Measurements from ENCODE around the gene DPP6.

DPP6 gene

DNA sequence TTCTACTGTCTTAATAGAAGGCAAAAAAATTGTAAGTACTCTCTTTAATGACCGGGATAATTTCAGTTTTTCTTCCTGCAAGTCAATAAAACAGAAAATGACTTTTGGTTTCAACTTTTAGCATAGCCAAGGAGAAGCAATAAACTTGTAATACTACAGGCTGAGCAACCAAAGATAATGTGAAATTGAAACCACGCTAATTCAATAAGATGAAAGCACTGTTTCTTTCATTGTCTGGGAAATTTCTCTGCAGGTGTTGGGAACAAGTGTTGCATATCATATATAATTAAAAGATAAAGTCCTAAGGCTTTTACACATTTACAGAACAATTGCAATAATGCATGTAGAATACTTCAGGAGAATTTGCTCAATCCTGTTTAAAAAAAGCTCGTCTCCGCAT, 488.4 kb downstream of the DPP6 start:
- H3K4me3 ChIP-seq (ENCODE audit: low read depth, low read length), result no peak overlapping the region
- TF ChIP-seq, protein P1, sequence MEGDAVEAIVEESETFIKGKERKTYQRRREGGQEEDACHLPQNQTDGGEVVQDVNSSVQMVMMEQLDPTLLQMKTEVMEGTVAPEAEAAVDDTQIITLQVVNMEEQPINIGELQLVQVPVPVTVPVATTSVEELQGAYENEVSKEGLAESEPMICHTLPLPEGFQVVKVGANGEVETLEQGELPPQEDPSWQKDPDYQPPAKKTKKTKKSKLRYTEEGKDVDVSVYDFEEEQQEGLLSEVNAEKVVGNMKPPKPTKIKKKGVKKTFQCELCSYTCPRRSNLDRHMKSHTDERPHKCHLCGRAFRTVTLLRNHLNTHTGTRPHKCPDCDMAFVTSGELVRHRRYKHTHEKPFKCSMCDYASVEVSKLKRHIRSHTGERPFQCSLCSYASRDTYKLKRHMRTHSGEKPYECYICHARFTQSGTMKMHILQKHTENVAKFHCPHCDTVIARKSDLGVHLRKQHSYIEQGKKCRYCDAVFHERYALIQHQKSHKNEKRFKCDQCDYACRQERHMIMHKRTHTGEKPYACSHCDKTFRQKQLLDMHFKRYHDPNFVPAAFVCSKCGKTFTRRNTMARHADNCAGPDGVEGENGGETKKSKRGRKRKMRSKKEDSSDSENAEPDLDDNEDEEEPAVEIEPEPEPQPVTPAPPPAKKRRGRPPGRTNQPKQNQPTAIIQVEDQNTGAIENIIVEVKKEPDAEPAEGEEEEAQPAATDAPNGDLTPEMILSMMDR (IDR thresholded peaks at IDR 0.05; ENCODE audit: low read depth, low read length), result no peak

DNA sequence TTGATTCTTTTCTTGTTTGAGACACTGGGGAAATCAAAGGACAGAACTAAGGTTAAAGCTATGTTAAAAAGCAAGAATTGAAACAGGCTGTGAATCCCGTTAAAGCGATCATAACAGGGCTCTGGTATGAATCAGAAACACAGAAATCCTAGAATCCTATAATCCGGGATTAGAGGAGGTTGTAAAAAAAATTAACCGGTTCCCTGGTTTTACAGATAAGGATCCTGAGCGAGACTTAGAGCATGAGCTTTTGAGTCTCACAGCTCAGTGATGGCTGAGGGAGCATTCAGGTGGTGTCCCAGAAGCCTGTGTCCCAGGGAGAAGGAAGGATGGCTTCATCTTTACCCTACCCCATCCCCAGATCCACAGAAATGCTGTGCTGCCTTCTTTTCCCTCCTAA, 489.4 kb downstream of the DPP6 start:
- TF ChIP-seq, protein P1 (IDR thresholded peaks at IDR 0.05; ENCODE audit: low read depth, low read length), result no peak
- H3K4me3 ChIP-seq (ENCODE audit: low read depth, low read length), result no peak overlapping the region

DNA sequence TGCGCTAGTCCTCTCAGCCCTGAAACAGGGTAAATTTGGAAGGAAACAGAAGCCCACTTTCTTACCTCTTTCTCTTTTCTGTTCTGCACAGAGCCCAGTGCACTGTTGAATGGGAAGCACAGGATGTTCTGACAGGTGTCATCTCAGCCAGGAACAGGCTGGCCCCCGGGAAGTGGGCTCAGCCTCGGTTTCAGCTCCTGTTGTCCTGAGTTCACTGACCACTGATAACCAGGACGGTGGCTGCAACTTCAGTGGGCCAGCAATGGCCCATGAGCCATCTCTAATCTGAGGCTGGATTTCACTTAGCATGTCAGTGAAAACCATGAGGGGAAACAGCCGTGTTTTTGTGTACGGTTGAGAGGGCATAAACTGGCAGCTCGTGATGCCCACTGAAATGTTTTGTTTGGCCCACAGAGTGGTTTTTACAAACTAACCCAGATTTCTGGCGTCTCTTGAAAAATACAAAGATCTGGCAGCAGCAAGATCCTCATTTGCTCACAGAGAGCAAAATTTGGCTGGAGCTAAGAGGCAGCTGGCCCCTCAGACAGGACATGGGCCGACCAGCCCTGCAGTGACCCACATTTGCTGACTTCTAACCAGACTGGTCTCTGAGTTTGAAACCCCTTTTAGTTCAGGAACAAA, 494.9 kb downstream of the DPP6 start:
- no peak overlapping the region for H3K4me3 ChIP-seq (ENCODE audit: low read depth, low read length)
- TF ChIP-seq, protein P1 (IDR thresholded peaks at IDR 0.05; ENCODE audit: low read depth, low read length), result no peak

DNA sequence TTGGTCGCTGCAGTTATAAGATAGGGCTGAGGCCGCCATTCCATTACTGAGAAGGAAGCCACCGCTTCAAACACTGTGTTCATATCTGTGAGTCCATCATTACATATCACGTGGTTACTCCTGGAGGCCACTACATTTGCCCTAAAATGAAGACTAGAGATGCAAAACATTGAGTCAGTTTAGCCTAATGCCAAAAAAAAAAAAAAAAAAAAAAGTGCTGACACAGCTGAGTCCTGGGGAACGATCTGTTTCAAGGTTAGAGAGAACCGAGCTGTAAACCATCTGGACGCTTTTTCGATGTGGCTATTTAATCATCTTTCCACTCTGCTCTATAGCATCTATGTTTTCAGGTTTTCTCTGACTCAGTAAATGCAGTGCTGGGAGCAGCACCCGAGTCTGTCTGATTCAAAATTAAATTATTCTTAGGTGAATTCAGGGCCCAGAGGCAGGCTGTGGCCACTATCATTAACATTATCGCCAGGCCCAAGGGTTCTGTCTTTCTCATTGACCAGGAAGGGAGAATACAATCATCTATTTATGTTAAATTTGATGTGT, 501.6 kb downstream of the DPP6 start:
- H3K4me3 ChIP-seq (ENCODE audit: low read depth, low read length), result no peak overlapping the region
- TF ChIP-seq, protein P1 (IDR thresholded peaks at IDR 0.05; ENCODE audit: low read depth, low read length), result no peak

DNA sequence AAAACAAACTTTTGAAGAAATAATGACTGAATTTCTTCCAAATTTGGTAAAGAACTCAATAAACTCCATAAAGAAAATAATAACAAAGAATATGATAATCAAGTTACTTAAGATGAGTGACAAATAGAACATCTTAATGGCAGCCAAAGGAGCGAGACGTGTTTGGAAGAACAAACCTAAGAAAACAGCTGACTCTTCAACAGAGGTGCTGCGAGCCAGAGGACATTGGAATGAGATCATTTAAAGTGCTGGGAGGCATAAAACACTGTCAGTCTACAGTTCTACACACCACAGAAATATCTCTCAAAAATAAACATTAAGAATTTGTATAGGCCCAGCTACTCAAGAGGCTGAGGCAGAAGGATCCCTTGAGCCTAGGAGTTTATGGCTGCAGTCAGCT, 507.3 kb downstream of the DPP6 start:
- H3K4me3 ChIP-seq (ENCODE audit: low read depth, low read length), result no peak overlapping the region
- TF ChIP-seq, protein P1 (IDR thresholded peaks at IDR 0.05; ENCODE audit: low read depth, low read length), result no peak

DNA sequence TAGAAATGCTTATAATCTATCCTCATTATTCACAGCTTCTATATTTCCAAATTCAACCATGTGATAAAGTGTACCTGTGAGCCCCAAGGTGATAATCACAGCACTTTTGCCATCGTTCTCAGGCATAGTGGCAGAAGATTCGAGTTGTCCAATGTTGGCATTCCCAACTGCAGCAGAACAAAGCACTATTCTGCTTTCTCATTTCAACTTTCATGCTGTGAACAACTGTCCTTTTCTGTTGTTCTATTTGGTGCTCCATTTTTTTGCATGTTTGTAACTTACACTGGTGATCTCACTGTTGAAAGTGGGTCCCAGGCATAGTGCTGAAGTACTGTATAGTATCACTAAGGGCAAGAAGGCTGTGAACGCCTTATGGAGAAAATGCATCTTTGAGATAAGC, 512.5 kb downstream of the DPP6 start:
- no peak overlapping the region for H3K4me3 ChIP-seq (ENCODE audit: low read depth, low read length)
- TF ChIP-seq, protein P1 (IDR thresholded peaks at IDR 0.05; ENCODE audit: low read depth, low read length), result no peak

DNA sequence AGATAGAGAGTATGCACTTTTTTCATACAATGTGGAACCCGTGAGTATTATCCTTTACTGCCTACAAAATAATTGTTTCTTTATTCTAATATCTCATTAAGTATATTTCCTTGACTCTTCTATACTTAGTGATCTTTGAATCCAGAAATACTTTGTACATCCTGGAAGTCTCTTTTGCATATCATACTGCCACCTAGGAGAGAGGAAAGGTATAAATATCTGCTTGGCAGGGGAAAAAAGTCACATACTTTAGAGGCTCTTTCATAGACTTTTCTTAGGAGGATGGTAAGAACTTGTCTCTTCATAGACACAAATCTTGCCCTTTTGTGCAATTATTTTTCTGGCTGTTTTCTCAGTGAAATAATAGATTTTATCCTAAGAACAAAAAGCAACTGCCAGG, 514.7 kb downstream of the DPP6 start:
- TF ChIP-seq, protein P1 (IDR thresholded peaks at IDR 0.05; ENCODE audit: low read depth, low read length), result no peak
- H3K4me3 ChIP-seq (ENCODE audit: low read depth, low read length), result no peak overlapping the region
